ENCODE data around the gene ZMYND10. TPM values are rescaled to one million over a fixed set of nuclear protein-coding genes. Genes with fewer than 3 reads are reported as not detected.

Gene ZMYND10
- polyA plus RNA-seq, 4 donors: 0.43 to 2.5 (median 1.2) TPM

DNA sequence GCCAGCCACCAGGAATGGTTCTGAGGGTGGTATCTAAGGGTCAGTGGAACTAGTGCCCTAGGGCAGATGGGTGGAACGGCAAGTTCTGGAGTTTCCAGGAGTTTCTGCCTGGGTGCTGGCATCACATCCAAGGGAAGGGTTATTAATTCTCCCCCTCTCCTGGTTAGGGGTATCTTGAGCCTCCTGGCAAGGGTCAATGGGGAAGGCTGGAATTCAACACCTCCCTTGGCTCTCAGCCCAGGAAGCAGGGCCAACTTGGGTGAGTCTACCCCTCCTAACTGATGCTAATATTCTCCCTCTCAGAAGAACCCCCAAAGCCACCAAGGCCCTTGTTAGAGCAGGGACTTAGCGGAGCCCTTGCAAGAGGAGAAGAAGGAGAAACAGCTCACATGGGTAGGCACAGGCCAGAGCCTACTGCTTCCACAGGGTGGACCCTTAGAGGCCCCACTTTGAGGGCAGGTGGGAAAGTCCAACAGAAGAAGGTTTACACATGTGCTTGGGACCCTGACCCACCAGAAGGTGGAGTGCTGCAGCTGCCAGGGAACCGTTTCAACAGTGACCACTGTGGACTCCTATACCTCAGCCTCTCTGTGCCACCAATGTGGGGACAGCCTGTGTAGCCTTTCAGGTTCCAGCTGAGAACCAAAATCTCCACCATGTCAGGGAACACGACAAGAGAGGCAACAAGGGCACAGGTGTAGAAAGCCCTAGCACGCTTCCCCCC lies 10.5 kb upstream of the ZMYND10 start:
- no peaks in the 10 kb centered on the region for H3K9me3 ChIP-seq (ENCODE audit: control insufficient read depth in 2 of 2, insufficient read depth in 1 of 2, low read depth in 1 of 2, low read length in 1 of 2)
- H3K4me1 ChIP-seq (ENCODE audit: control insufficient read depth in 3 of 3, insufficient read depth in 2 of 3, low read depth in 1 of 3, low read length in 2 of 3): peaks cover 11 to 42% (median 18%) of the 10 kb centered on the region in 3 donors
- H3K27me3 ChIP-seq (ENCODE audit: control insufficient read depth in 3 of 3, insufficient read depth in 3 of 3, low read length in 3 of 3): no peaks in the 10 kb centered on the region
- peak overlapping the region in 2 of 3 donors; percentile 27 to 62 for H3K4me3 ChIP-seq (ENCODE audit: low read depth in 1 of 3, low read length in 3 of 3)
- WGBS, 3 donors: 40 to 57% (median 46%) methylated on average over 5 of the region's 5 CpGs
- no peak for DNase-seq
- H3K36me3 ChIP-seq (ENCODE audit: control insufficient read depth in 3 of 3, insufficient read depth in 2 of 3, low read depth in 1 of 3, low read length in 3 of 3): peaks cover 9 to 68% (median 11%) of the 10 kb centered on the region in 3 donors
- peak overlapping the region in 2 of 3 donors; percentile 25 to 38 for H3K27ac ChIP-seq (ENCODE audit: low read depth in 1 of 3, low read length in 2 of 3)
- no peak for FAIRE-seq

- 87 to 92% (median 89%) methylated on average over 6 to 7 of the region's 7 CpGs for WGBS, 3 donors
- Histone ChIP-seq H3K4me3 (ENCODE audit: low read depth in 1 of 3, low read length in 3 of 3) (no peak overlapping the region), H3K4me1 (ENCODE audit: control insufficient read depth in 3 of 3, insufficient read depth in 2 of 3, low read depth in 1 of 3, low read length in 2 of 3) (peaks cover 11 to 50% (median 20%) of the 10 kb centered on the region in 3 donors), H3K9me3 (ENCODE audit: control insufficient read depth in 2 of 2, insufficient read depth in 1 of 2, low read depth in 1 of 2, low read length in 1 of 2) (no peaks in the 10 kb centered on the region), H3K27me3 (ENCODE audit: control insufficient read depth in 3 of 3, insufficient read depth in 3 of 3, low read length in 3 of 3) (no peaks in the 10 kb centered on the region), H3K27ac (ENCODE audit: low read depth in 1 of 3, low read length in 2 of 3) (no peak overlapping the region), H3K36me3 (ENCODE audit: control insufficient read depth in 3 of 3, insufficient read depth in 2 of 3, low read depth in 1 of 3, low read length in 3 of 3) (peaks cover 9 to 68% (median 11%) of the 10 kb centered on the region in 3 donors)
- no peak for DNase-seq
- no peak for FAIRE-seq
Measured at GRCh38 chr3:50354850-50355249, 9.3 kb upstream of the ZMYND10 start.

DNA sequence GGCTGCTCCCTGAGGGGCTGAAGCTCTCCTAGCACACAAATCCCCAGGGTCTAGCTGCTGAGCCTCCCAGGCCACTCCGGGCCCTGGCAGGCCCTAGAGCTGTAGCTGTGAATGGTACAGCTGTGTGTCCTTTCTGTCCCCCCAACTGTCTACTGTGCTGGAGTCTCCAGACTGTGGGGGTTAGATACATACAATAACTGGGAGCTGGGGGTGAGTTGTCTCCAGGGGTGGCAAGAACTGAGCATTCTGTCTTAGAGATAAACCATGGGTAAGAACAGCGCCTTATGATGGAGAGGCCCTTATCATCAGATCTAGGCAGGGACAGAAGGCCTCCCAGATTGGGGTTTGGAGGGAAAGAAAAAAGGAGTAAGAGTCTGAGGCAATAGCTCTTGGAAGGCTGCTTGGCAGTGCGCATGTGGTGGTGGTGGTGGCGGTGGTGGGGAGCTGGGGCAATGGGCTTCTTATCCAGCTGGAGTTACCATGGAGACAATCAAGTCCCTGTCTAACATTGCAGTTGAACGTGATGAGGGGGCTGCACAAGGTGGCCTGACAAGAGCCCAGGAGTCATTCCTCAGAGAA lies 8.7 kb upstream of the ZMYND10 start:
- no peak for DNase-seq
- no peaks in the 10 kb centered on the region for H3K27me3 ChIP-seq (ENCODE audit: control insufficient read depth in 3 of 3, insufficient read depth in 3 of 3, low read length in 3 of 3)
- peaks cover 12 to 56% (median 26%) of the 10 kb centered on the region in 3 donors for H3K4me1 ChIP-seq (ENCODE audit: control insufficient read depth in 3 of 3, insufficient read depth in 2 of 3, low read depth in 1 of 3, low read length in 2 of 3)
- FAIRE-seq: no peak
- 80 to 86% (median 84%) methylated on average over 5 of the region's 5 CpGs for WGBS, 3 donors
- H3K9me3 ChIP-seq (ENCODE audit: control insufficient read depth in 2 of 2, insufficient read depth in 1 of 2, low read depth in 1 of 2, low read length in 1 of 2): no peaks in the 10 kb centered on the region
- H3K27ac ChIP-seq (ENCODE audit: low read depth in 1 of 3, low read length in 2 of 3): no peak overlapping the region
- peaks cover 9 to 71% (median 11%) of the 10 kb centered on the region in 3 donors for H3K36me3 ChIP-seq (ENCODE audit: control insufficient read depth in 3 of 3, insufficient read depth in 2 of 3, low read depth in 1 of 3, low read length in 3 of 3)
- no peak overlapping the region for H3K4me3 ChIP-seq (ENCODE audit: low read depth in 1 of 3, low read length in 3 of 3)

- H3K4me3 ChIP-seq (ENCODE audit: low read depth in 1 of 3, low read length in 3 of 3): no peak overlapping the region
- H3K27ac ChIP-seq (ENCODE audit: low read depth in 1 of 3, low read length in 2 of 3): peak overlapping the region in 1 of 3 donors; percentile 4
- WGBS, 3 donors: 87 to 92% (median 92%) methylated on average over 12 of the region's 12 CpGs
- H3K36me3 ChIP-seq (ENCODE audit: control insufficient read depth in 3 of 3, insufficient read depth in 2 of 3, low read depth in 1 of 3, low read length in 3 of 3): peaks cover 9 to 78% (median 11%) of the 10 kb centered on the region in 3 donors
- no peak for FAIRE-seq
- H3K9me3 ChIP-seq (ENCODE audit: control insufficient read depth in 2 of 2, insufficient read depth in 1 of 2, low read depth in 1 of 2, low read length in 1 of 2): no peaks in the 10 kb centered on the region
- no peaks in the 10 kb centered on the region for H3K27me3 ChIP-seq (ENCODE audit: control insufficient read depth in 3 of 3, insufficient read depth in 3 of 3, low read length in 3 of 3)
- H3K4me1 ChIP-seq (ENCODE audit: control insufficient read depth in 3 of 3, insufficient read depth in 2 of 3, low read depth in 1 of 3, low read length in 2 of 3): peaks cover 12 to 53% (median 28%) of the 10 kb centered on the region in 3 donors
- DNase-seq: no peak
Measured at GRCh38 chr3:50353245-50354004, 7.9 kb upstream of the ZMYND10 start.

DNA sequence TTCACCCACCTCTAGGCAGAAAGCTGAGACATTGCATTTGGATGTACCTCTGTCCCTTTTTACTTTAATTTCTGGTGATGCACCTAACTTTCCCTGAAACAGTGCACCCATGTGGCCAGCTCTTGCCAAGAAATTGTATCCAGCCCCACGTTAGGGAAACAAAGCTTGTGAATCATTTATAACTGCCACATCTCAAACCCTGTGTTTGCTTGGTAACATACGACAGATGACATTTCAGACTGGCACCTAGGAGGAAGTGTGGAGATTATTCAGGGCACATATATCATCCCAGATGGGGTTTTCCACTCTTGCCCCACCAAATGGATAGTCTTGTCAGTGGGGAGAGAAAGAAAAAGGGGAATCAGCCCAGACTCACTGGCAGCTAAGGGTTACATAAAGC lies 7.2 kb upstream of the ZMYND10 start:
- H3K9me3 ChIP-seq (ENCODE audit: control insufficient read depth in 2 of 2, insufficient read depth in 1 of 2, low read depth in 1 of 2, low read length in 1 of 2): no peaks in the 10 kb centered on the region
- no peak for FAIRE-seq
- WGBS, 3 donors: 9 to 30% (median 26%) methylated on average over 2 of the region's 2 CpGs
- H3K36me3 ChIP-seq (ENCODE audit: control insufficient read depth in 3 of 3, insufficient read depth in 2 of 3, low read depth in 1 of 3, low read length in 3 of 3): peaks cover 9 to 78% (median 12%) of the 10 kb centered on the region in 3 donors
- H3K27ac ChIP-seq (ENCODE audit: low read depth in 1 of 3, low read length in 2 of 3): peak overlapping the region in 1 of 3 donors; percentile 4
- peaks cover 12 to 46% (median 21%) of the 10 kb centered on the region in 3 donors for H3K4me1 ChIP-seq (ENCODE audit: control insufficient read depth in 3 of 3, insufficient read depth in 2 of 3, low read depth in 1 of 3, low read length in 2 of 3)
- DNase-seq: peak in 1 of 2 donors; percentile 51
- H3K4me3 ChIP-seq (ENCODE audit: low read depth in 1 of 3, low read length in 3 of 3): no peak overlapping the region
- H3K27me3 ChIP-seq (ENCODE audit: control insufficient read depth in 3 of 3, insufficient read depth in 3 of 3, low read length in 3 of 3): no peaks in the 10 kb centered on the region

DNA sequence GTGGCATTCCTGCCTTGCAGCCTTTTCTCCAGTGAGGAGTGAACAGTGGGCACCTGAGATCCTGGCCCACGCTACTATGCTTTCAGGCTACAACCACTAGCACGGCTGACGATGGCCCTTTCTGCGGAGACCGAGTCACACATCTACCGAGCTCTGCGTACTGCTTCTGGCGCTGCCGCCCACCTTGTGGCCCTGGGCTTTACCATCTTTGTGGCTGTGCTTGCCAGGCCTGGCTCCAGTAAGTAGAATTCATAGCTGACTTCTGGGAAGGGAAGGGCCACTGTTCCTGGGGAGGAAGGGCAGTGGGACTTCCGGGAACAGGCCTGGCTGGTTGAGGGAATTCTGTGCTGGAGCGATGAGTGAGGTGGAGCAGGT lies 5.8 kb upstream of the ZMYND10 start:
- DNase-seq (no peak), FAIRE-seq (no peak)
- H3K4me3 ChIP-seq (ENCODE audit: low read depth in 1 of 3, low read length in 3 of 3): peak overlapping the region; percentile 24 to 92 (median 55)
- peak overlapping the region in 1 of 3 donors; percentile 97 for H3K27ac ChIP-seq (ENCODE audit: low read depth in 1 of 3, low read length in 2 of 3)
- 45 to 52% (median 49%) methylated on average over 11 of the region's 11 CpGs for WGBS, 3 donors
- H3K4me1 ChIP-seq (ENCODE audit: control insufficient read depth in 3 of 3, insufficient read depth in 2 of 3, low read depth in 1 of 3, low read length in 2 of 3): peaks cover 9 to 32% (median 10%) of the 10 kb centered on the region in 3 donors
- no peaks in the 10 kb centered on the region for H3K27me3 ChIP-seq (ENCODE audit: control insufficient read depth in 3 of 3, insufficient read depth in 3 of 3, low read length in 3 of 3)
- no peaks in the 10 kb centered on the region for H3K9me3 ChIP-seq (ENCODE audit: control insufficient read depth in 2 of 2, insufficient read depth in 1 of 2, low read depth in 1 of 2, low read length in 1 of 2)
- H3K36me3 ChIP-seq (ENCODE audit: control insufficient read depth in 3 of 3, insufficient read depth in 2 of 3, low read depth in 1 of 3, low read length in 3 of 3): peaks cover 9 to 69% (median 12%) of the 10 kb centered on the region in 3 donors

- no peaks in the 10 kb centered on the region for H3K27me3 ChIP-seq (ENCODE audit: control insufficient read depth in 3 of 3, insufficient read depth in 3 of 3, low read length in 3 of 3)
- H3K27ac ChIP-seq (ENCODE audit: low read depth in 1 of 3, low read length in 2 of 3): peak within 1 kb of the TSS; percentile 79 to 97 (median 92)
- 0% methylated on average over 61 to 64 of the region's 64 CpGs for WGBS, 3 donors
- H3K36me3 ChIP-seq (ENCODE audit: control insufficient read depth in 3 of 3, insufficient read depth in 2 of 3, low read depth in 1 of 3, low read length in 3 of 3): peaks cover 9 to 63% (median 12%) of the 10 kb centered on the region in 3 donors
- FAIRE-seq (no peak), DNase-seq (peak; percentile 97 to 99)
- peak within 1 kb of the TSS; percentile 34 to 92 (median 55) for H3K4me3 ChIP-seq (ENCODE audit: low read depth in 1 of 3, low read length in 3 of 3)
- H3K9me3 ChIP-seq (ENCODE audit: control insufficient read depth in 2 of 2, insufficient read depth in 1 of 2, low read depth in 1 of 2, low read length in 1 of 2): no peaks in the 10 kb centered on the region
- H3K4me1 ChIP-seq (ENCODE audit: control insufficient read depth in 3 of 3, insufficient read depth in 2 of 3, low read depth in 1 of 3, low read length in 2 of 3): peaks cover 5 to 28% (median 10%) of the 10 kb centered on the region in 3 donors
Measured at GRCh38 chr3:50350527-50351322, 5.2 kb upstream of the ZMYND10 start, which contains the start of the genes CYB561D2 and NPRL2. Gene CYB561D2, plus strand, starts transcription at chr3:50350862. Its CDS starts 572 bp downstream, at chr3:50351434. Gene NPRL2, minus strand, starts transcription at chr3:50350775. Its CDS starts 123 bp downstream, at chr3:50350652.

Data from small intestine (tissue), 7 donors.